GM06990 (cell line): ENCODE data around the gene CD8B2.
"Not testable (repeated sequence)": the region's sequence is repeated elsewhere in the genome, so short reads cannot be mapped to it uniquely, and the experiment has no call there.

Experiments
- DNase-seq: peaks from one replicate; pipeline ENCODE4 v3.0.0-alpha.2; 2011; ENCODE audit not compliant: insufficient read length; ENCODE audit errors: extremely low read depth
- H3K27me3 ChIP-seq: replicated peaks from 2 replicates; pipeline ENCODE4 v1.6.0; 2011; ENCODE audit warnings: low read length; ENCODE audit not compliant: control insufficient read depth, insufficient read depth
- H3K36me3 ChIP-seq: 2 replicates; pipeline ENCODE4 v1.5.1; 2011; ENCODE audit warnings: low read length; ENCODE audit not compliant: control insufficient read depth, insufficient read depth
- H3K4me3 ChIP-seq: replicated peaks from 2 replicates; pipeline ENCODE4 v1.5.1; 2011; ENCODE audit warnings: low read depth, mild to moderate bottlenecking, control low read depth, low read length

Gene CD8B2

GRCh38 chr2:106502351-106502750 lies 15.2 kb downstream of the CD8B2 start:
- H3K27me3 ChIP-seq, H3K4me3 ChIP-seq, DNase-seq, H3K36me3 ChIP-seq: not testable (repeated sequence)

DNA sequence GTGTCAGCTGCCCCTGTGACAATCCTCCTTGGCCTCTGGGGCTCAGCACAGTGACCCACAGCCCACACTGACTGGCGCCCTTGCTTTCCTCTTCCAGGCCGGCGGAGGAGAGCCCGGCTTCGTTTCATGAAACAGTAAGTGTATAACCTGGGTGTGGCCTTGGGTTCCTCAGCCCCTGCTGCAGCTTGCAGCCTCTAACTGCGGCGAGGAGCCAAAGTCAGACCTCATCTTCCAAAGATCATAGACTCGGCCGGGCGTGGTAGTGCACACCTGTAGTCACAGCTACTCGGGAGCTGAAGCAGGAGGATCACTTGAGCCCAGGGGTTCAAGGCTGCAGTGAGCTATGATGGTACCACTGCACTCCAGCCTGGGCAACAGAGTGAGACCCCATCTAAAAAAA lies 17.0 kb downstream of the CD8B2 start:
- H3K36me3 ChIP-seq, H3K27me3 ChIP-seq, DNase-seq, H3K4me3 ChIP-seq: not testable (repeated sequence)

GRCh38 chr2:106504787-106505186 lies 17.6 kb downstream of the CD8B2 start:
- H3K27me3 ChIP-seq, DNase-seq, H3K4me3 ChIP-seq, H3K36me3 ChIP-seq: not testable (repeated sequence)

GRCh38 chr2:106506002-106506687 lies 19.0 kb downstream of the CD8B2 start:
- H3K27me3 ChIP-seq, H3K4me3 ChIP-seq, DNase-seq, H3K36me3 ChIP-seq: not testable (repeated sequence)

DNA sequence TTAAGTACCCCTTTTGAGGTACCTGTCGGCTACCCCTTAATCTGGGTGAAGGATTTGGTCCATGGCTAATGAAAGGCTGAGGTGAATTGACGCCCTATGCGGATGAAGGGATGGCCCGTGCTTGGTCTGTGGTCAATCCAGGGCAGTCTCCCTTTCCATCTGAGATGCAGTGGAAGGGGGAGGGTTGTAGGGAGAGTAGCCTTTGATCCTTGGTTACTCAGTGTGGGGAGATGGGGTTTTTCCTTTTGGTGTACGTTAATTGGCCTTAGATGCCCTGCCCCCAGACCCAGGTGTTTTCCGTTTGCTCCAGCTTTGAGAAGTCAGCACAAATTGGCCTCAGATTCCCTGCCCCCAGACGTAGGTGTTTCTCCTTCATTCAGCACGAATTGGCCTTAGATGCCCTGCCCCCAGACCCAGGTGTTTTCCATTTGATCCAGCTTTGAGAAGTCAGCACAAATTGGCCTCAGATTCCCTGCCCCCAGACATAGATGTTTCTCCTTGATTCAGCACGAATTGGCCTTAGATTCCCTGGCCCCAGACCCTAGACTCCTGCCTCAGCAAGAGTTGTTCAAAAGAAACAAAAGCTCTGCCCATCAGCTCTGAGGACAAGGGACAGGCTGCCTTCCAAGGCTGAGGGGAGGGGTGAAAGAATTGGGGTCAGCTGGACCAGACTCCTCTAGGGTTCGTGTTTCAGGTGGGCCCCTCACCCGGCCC lies 21.7 kb downstream of the CD8B2 start:
- H3K27me3 ChIP-seq, H3K4me3 ChIP-seq, DNase-seq, H3K36me3 ChIP-seq: not testable (repeated sequence)

DNA sequence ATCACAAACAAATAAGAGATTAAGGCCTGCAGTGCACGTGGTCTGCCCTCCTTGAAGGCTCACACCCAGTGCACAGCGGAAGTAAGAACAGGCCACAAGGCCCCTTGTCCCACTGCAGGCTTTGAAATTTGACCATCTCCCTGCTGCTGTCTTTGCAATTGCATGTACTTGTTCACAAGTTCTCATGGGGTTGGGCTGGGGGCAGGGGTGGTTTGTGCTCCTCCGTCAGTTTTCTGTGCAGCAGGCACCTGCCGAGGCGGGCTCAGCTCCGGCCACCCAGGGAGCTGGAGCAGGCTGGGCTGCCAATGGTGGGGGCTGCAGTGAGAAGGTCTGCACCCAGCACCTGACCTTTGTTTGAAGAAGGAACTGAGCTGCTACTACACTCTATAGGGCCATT lies 22.2 kb downstream of the CD8B2 start:
- not testable (repeated sequence) for H3K36me3 ChIP-seq, H3K27me3 ChIP-seq

GRCh38 chr2:106510791-106511190 lies 23.6 kb downstream of the CD8B2 start:
- not testable (repeated sequence) for H3K4me3 ChIP-seq, H3K36me3 ChIP-seq, DNase-seq

More for the DNA sequence above, 22.2 kb downstream of the CD8B2 start:
- DNase-seq, H3K4me3 ChIP-seq: not testable (repeated sequence)

GRCh38 chr2:106511476-106511901 lies 24.3 kb downstream of the CD8B2 start:
- not testable (repeated sequence) for DNase-seq, H3K4me3 ChIP-seq, H3K36me3 ChIP-seq, H3K27me3 ChIP-seq

More at GRCh38 chr2:106510791-106511190, 23.6 kb downstream of the CD8B2 start:
- H3K27me3 ChIP-seq: not testable (repeated sequence)

- H3K36me3 ChIP-seq, H3K4me3 ChIP-seq, DNase-seq: not testable (repeated sequence)
Measured at GRCh38 chr2:106511934-106512333, 24.8 kb downstream of the CD8B2 start.

GRCh38 chr2:106513391-106513790 lies 26.2 kb downstream of the CD8B2 start:
- H3K27me3 ChIP-seq: not testable (repeated sequence)

More at GRCh38 chr2:106511934-106512333, 24.8 kb downstream of the CD8B2 start:
- not testable (repeated sequence) for H3K27me3 ChIP-seq

DNA sequence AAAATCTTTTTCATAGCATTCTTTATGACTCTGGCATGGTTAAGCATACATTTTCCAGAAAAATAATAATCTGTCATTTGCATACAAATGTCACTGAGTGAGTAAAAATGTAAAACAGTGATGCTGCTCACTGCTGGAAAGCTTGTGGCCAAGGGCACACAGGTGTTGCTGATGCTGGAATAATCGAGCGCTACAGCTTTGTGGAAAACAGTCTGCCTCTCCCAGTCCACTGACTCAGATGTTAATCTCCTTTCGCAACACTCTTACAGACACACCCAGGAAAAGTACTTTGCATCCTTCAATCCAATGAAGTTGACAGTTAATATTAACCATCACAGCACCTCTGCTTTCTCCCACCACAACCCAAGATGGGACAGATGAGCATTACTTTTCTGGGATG lies 27.7 kb downstream of the CD8B2 start:
- H3K36me3 ChIP-seq, H3K27me3 ChIP-seq, DNase-seq, H3K4me3 ChIP-seq: not testable (repeated sequence)

More at GRCh38 chr2:106513391-106513790, 26.2 kb downstream of the CD8B2 start:
- H3K36me3 ChIP-seq, DNase-seq, H3K4me3 ChIP-seq: not testable (repeated sequence)
